Esophagus squamous epithelium (tissue), 4 donors: ENCODE data around the gene GRIK4.

ENCODE experiments used
- POLR2A ChIP-seq, 4 donors: fragments of 450-650 bp; IDR thresholded peaks; one replicate each; pipeline ENCODE4 v1.6.1; 2017; ENCODE audit warnings: antibody characterized with exemption in 4 of 4, mild to moderate bottlenecking in 4 of 4, moderate library complexity in 3 of 4
- TF ChIP-seq, protein P1 (sequence below), 6 experiments: fragments of 450-650 bp in 4 of 6; fragments of 200-600 bp in 2 of 6; sonication (generic) in 2 of 6; IDR thresholded peaks; one replicate each; pipeline ENCODE4 v1.5.1; 2016 to 2019; ENCODE audit warnings: antibody characterized with exemption in 6 of 6, mild to moderate bottlenecking in 4 of 6, moderate library complexity in 4 of 6

DNA sequence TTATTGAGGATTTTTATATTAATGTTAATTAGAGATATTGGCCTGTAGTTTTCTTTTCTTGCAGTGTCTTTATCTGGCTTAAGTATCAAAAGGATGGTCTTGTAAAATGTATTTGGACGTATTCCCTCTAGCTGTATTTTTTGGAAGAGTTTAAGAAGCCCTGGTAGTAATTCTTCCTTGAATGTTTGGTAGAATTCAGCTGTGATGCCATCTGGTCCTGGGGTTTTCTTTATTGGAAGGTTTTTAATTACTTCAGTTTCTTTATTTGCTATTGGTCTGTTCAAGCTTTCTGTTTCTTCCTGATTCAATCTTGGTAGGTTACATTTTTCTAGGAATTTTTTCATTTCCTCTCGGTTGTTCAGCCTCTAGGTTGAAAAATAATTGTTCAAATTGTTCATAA lies 257.4 kb downstream of the GRIK4 start:
- TF ChIP-seq, protein P1, sequence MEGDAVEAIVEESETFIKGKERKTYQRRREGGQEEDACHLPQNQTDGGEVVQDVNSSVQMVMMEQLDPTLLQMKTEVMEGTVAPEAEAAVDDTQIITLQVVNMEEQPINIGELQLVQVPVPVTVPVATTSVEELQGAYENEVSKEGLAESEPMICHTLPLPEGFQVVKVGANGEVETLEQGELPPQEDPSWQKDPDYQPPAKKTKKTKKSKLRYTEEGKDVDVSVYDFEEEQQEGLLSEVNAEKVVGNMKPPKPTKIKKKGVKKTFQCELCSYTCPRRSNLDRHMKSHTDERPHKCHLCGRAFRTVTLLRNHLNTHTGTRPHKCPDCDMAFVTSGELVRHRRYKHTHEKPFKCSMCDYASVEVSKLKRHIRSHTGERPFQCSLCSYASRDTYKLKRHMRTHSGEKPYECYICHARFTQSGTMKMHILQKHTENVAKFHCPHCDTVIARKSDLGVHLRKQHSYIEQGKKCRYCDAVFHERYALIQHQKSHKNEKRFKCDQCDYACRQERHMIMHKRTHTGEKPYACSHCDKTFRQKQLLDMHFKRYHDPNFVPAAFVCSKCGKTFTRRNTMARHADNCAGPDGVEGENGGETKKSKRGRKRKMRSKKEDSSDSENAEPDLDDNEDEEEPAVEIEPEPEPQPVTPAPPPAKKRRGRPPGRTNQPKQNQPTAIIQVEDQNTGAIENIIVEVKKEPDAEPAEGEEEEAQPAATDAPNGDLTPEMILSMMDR (IDR thresholded peaks at IDR 0.05) = no peak
- TF ChIP-seq POLR2A (IDR thresholded peaks at IDR 0.05) = no peak
